HuH-7.5 (cell line): ENCODE measurements around the gene ZNF443.
"Not testable (repeated sequence)": the region's sequence is repeated elsewhere in the genome, so short reads cannot be mapped to it uniquely, and the experiment has no call there.

Experiments
- DNase-seq: peaks from one replicate; pipeline ENCODE4 v3.0.0; 2011; ENCODE audit warnings: low spot score

The ZNF443 gene

DNA sequence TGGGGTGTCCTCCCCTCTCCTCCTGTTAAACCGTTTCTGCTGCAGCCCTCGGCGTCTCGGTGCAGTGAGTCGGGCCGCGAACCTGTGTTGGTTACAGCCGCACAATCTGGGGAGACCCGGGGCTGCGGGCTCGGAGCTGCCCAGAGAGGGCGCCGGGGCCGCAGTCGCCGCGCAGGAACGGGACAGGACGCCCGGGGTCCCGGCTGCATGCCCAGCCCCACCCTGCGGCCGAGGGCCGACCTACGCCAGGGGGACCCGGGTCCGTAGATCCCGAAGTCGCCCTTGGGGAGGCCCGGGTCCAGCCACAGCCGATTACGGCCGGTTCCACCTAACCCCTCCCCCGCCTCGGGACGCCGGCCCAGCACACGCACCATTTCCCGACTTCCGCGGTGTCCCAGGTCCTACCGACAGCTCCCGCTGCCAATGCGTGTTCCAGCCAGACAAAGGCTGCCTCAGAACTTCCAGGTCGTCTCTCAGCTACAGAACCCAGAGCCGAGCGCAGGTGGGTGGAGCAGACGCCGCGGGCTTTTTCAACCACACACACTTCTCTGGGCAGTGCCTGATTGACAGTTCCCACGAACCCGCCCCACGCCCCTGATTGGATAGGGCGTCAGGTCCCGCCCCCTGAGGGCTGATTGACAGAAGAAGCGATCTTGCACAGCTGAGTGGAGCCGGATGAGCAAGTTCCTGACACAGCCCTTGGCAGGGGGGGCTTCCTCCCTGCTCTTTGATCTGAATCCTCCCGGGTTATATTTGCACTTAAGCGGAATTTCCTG is at the start of gene ZNF443:
Gene ZNF443, minus strand, starts transcription at position 481 of the 776 bp plus-strand sequence. Its CDS starts 107 bp downstream, at position 374.
- peak; percentile 76 for DNase-seq

- DNase-seq = not testable (repeated sequence)
Measured at GRCh38 chr19:12486265-12486783, 45.5 kb upstream of the ZNF443 start.

DNA sequence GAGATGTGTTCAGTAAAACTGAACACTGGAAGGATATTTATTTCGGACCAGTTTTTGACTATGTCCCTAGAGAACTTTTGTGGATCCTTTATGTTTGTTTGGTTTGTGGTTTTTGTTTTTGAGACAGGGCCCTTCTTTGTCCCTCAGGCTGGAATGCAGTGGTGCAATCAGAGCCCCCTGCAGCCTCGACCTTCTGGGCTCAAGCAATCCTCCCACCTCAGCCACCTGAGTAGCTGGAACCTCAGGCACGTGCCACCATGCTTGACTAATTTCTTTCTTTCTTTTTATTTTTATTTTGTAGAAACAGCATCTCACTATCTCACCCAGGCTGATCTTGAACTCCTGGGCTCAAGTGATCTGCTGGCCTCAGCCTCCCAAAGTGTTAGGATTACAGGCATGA is 44.8 kb upstream of the ZNF443 start:
- no peak for DNase-seq

GRCh38 chr19:12485052-12485416 is 44.2 kb upstream of the ZNF443 start:
- DNase-seq = no peak

GRCh38 chr19:12484371-12485051 is 43.7 kb upstream of the ZNF443 start, which contains the start of gene ZNF709:
Gene ZNF709 (minus strand): TSS chr19:12484816. CDS start chr19:12484657, 159 bp downstream.
- DNase-seq = peak; percentile 79

DNA sequence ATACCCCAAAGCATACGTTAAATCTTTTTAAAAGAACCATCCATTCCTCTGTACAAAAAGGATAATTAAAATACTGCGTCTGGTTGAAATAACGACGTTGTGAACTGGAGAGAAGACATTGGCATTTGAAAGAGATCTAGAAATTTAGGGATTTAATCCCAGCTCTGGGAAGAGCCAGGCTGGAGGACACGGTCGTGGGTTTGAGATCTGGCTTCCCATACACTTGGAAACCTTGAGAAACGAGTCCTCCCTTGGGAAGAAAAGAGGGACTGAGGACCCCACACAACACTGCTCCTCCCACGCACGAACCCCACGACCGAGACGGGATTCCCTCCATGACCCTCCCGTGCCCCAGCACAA is 43.2 kb upstream of the ZNF443 start:
- no peak for DNase-seq

DNA sequence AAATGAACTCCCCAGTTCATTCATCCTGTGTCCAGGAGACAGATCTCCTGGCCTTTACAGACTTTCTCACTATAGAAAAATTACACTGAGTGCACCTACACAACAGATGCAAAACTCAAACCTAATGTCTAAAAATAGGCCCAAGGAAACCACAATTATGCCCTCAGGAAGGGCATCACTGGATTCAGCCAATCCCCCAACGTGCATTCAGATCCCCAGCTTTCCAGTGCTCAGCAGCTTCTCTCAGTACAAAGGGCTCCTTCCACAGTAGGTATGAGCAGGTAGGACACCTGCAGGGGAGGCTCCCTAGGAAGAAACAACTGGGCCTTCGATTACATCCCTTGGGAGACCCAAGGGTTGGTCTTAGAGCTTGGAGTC is 41.7 kb upstream of the ZNF443 start:
- no peak for DNase-seq

- no peak for DNase-seq
Measured at GRCh38 chr19:12481781-12482508, 41.1 kb upstream of the ZNF443 start.

DNA sequence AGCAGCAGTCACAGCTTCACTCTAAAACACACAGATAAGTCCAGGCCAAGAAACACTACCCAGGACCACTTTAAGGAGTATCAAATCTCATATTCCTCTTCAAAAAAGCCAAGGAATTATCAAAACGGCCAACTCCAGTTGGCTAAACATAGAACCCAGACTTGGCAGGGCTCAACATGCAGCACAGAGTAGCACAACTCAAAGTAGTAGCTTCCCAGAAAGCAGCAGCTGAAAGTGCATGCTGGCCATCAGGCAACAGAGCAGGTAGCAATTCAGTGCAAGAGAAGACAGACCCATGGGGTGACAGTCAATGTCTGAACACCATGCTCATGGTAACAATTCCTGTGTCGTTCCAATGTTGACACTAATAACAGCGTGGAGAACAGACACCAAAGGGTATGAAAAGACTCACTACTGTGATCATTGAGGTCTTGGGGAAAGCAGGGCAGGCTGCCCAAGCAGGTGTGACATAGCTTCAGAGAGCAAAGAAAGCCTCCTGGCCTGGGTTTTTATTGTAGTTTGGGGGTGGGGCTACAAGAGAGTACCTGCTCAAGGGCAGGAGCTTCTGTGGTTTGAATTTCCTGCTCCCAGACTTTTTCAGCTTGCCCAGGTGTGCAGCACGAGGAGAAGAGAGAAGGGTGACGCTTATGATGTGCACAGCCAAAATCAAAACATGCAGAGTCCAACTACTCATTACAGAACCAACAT is 37.6 kb upstream of the ZNF443 start:
- DNase-seq = no peak

DNA sequence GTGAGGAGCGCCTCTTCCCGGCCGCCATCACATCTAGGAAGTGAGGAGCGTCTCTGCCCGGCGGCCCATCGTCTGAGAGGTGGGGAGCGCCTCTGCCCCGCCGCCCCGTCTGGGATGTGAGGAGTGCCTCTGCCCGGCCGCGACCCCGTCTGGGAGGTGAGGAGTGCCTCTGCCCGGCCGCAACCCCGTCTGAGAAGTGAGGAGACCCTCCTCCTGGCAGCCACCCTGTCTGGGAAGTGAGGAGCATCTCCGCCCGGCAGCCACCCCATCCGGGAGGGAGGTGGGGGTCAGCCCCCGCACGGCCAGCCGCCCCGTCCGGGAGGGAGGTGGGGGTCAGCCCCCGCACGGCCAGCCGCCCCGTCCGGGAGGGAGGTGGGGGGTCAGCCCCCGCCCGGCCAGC is 26.8 kb upstream of the ZNF443 start:
- not testable (repeated sequence) for DNase-seq

- no peak for DNase-seq
Measured at GRCh38 chr19:12465211-12465610, 24.4 kb upstream of the ZNF443 start.

GRCh38 chr19:12464769-12465168 is 23.9 kb upstream of the ZNF443 start:
- no peak for DNase-seq

GRCh38 chr19:12464139-12464538 is 23.3 kb upstream of the ZNF443 start:
- not testable (repeated sequence) for DNase-seq

DNA sequence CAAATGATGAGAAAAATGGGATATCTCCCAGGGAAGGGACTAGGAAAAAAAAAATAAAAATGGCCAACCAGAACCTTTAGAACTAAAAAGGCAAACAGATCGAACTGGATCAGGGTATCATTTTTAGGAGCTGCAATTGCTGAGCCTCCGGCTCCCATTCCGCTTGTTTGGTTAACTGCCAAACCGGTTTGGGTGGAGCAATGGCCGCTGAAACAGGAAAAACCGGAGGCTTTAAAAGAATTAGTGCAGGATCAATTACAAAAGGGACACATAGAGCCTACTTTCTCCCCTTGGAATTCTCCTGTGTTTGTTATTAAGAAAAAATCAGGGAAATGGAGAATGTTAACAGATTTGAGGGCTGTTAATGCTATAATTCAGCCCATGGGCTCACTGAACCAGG is 12.7 kb upstream of the ZNF443 start:
- DNase-seq = no peak

- no peak for DNase-seq
Measured at GRCh38 chr19:12450844-12451243, 10.0 kb upstream of the ZNF443 start.

- no peak for DNase-seq
Measured at GRCh38 chr19:12448808-12449207, 8.0 kb upstream of the ZNF443 start.

- not testable (repeated sequence) for DNase-seq
Measured at GRCh38 chr19:12439686-12440540, 908 bp downstream of the ZNF443 start.

DNA sequence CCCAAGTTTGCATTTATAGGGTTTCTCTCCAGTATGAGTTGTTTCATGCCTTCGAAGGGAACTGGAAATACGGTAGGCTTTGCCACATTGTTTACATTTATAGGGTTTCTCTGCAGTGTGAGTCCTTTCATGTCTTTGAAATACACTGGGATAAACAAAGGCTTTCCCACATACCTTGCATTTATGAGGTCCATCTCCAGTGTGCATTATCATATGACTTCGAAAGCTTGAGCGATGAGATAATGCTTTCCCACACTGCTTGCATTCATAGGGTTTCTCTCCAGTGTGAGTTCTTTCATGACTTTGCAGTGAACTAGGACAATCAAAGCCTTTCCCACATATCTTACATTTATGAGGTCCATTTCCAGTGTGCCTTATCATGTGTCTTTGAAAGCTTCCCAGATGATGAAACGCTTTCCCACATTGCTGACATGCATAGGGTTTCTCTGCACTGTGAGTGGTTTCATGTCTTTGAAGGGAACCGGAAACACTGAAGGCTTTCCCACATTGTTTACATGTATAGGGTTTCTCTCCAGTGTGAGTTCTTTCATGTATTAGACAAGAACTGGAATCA is 10.0 kb downstream of the ZNF443 start:
- not testable (repeated sequence) for DNase-seq

GRCh38 chr19:12425888-12426274 is 14.9 kb downstream of the ZNF443 start:
- DNase-seq = no peak

DNA sequence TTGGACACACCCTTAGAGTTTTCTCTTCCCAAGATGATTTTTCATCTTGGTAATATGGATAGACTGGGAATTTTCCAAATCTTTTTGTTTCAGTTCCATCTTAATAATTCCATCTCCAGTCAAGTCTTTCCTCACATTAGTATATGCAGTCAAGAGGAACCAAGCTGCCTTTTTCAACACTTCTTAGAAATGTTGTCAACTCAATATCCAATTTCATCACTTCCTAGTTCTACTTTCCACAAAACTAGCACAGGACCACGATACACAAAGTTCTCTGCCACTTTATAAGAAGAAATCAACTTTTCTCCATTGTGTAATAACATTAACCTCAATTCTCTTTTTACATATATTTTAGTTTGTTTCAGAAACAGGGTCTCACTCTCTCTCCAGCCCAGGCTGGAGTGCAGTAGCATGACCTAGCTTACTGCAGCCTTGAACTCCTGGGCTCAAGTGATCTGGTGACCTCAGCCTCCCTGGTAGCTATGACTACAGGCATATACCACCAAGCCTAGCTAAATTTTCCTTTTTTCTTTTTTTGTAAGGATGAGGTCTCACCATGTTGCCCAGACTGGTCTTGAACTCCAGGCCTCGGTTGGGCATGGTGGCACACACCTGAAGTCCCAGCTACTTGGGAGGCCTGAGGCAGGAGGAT is 15.5 kb downstream of the ZNF443 start:
- no peak for DNase-seq
